Esophagus muscularis mucosa (tissue), 3 donors: Measurements from ENCODE around the gene FAM181A.

Experiments
- CTCF ChIP-seq, 3 experiments: fragments of 200-600 bp in 2 of 3; fragments of 450-650 bp in 1 of 3; sonication (generic) in 2 of 3; IDR thresholded peaks; one replicate each; pipeline ENCODE4 v1.5.1; 2017 to 2019; ENCODE audit warnings: antibody characterized with exemption in 3 of 3, mild to moderate bottlenecking in 2 of 3, moderate library complexity in 1 of 3
- POLR2AphosphoS5 ChIP-seq, 2 donors: sonication (generic); formaldehyde crosslinking; IDR thresholded peaks; one replicate each; pipeline ENCODE4 v1.6.1; 2017; ENCODE audit warnings: antibody characterized with exemption in 2 of 2

- TF ChIP-seq CTCF (IDR thresholded peaks at IDR 0.05): no peak
- no peak for TF ChIP-seq POLR2AphosphoS5 (IDR thresholded peaks at IDR 0.05)
Observed at GRCh38 chr14:93930296-93930988, 3.3 kb downstream of the FAM181A start.
